H1 (cell line): ENCODE data around the gene ANKS1B. TPM values are rescaled to one million over a fixed set of nuclear protein-coding genes. Genes with fewer than 3 reads are reported as not detected.

ENCODE experiments used
- CTCF ChIA-PET: fragments of 300-600 bp; sonication (Branson Sonifier 250); formaldehyde crosslinking; loops from one replicate; lab custom pipeline; 2021; ENCODE audit not compliant: partially characterized antibody; lab: Charles Lee
- POLR2A ChIA-PET: fragments of 300-600 bp; sonication (Branson Sonifier 250); formaldehyde crosslinking; loops from one replicate; lab custom pipeline; 2021; ENCODE audit warnings: inconsistent platforms; ENCODE audit not compliant: partially characterized antibody; lab: Charles Lee
- DNase-seq, 2 experiments: peaks; one replicate each; pipeline versions ENCODE4 v3.0.0 to v3.0.0-alpha.2; 2010 to 2022; ENCODE audit warnings: low spot score in 2 of 2, low read depth in 1 of 2, mixed read lengths in 1 of 2
- FAIRE-seq: peaks from 2 replicates; lab custom pipeline; 2011; peaks lifted over from hg19 to GRCh38; lab: Jason Lieb, UNC
- H2AFZ ChIP-seq: 2 replicates; pipeline ENCODE4 v1.8.1; 2012; ENCODE audit warnings: low read length, inconsistent platforms
- H2AK5ac ChIP-seq: 2 replicates; pipeline ENCODE4 v1.6.1; 2013; ENCODE audit warnings: low read depth, low read length
- H2BK120ac ChIP-seq: replicated peaks from 2 replicates; pipeline ENCODE3; 2013; ENCODE audit warnings: low read depth, low read length, inconsistent platforms
- H2BK12ac ChIP-seq: 2 replicates; pipeline ENCODE4 v1.6.1; 2013; ENCODE audit warnings: low read depth, low read length
- H2BK15ac ChIP-seq: 2 replicates; pipeline ENCODE4 v1.6.1; 2013; ENCODE audit warnings: low read length
- H2BK20ac ChIP-seq: 2 replicates; pipeline ENCODE4 v1.6.1; 2013; ENCODE audit warnings: low read length
- H2BK5ac ChIP-seq: 2 replicates; pipeline ENCODE4 v1.6.1; 2013; ENCODE audit warnings: low read depth, low read length
- H3K14ac ChIP-seq: 2 replicates; pipeline ENCODE4 v1.6.1; 2013; ENCODE audit warnings: inconsistent platforms; ENCODE audit not compliant: insufficient read length
- H3K18ac ChIP-seq: 2 replicates; pipeline ENCODE4 v1.6.1; 2013; ENCODE audit warnings: low read length; ENCODE audit errors: extremely low read depth
- H3K23ac ChIP-seq: 2 replicates; pipeline ENCODE4 v1.6.1; 2013; ENCODE audit warnings: inconsistent platforms; ENCODE audit not compliant: insufficient read length
- H3K23me2 ChIP-seq: 2 replicates; pipeline ENCODE4 v1.6.1; 2013; ENCODE audit warnings: low read depth, low read length
- H3K27ac ChIP-seq: 2 replicates; pipeline ENCODE4 v1.6.1; 2011; ENCODE audit warnings: low read depth, low read length, inconsistent platforms
- H3K27me3 ChIP-seq, 4 experiments: replicated peaks in 1 of 4; 1 replicate in 1 of 4; 2 replicates in 3 of 4; pipeline versions ENCODE4 v1.6.1 to v1.8.1; 2011 to 2013; ENCODE audit warnings: low read length in 3 of 4, mild to moderate bottlenecking in 3 of 4, inconsistent platforms in 2 of 4, mixed read lengths in 2 of 4, moderate library complexity in 1 of 4; ENCODE audit not compliant: control insufficient read depth in 3 of 4, insufficient read depth in 3 of 4; ENCODE audit errors: extremely low read depth in 1 of 4
- H3K36me3 ChIP-seq, 4 experiments: 2 replicates each; pipeline versions ENCODE4 v1.6.1 to v1.8.1; 2011 to 2013; ENCODE audit warnings: mild to moderate bottlenecking in 4 of 4, low read length in 3 of 4, moderate library complexity in 2 of 4, control low read depth in 1 of 4, inconsistent platforms in 1 of 4; ENCODE audit not compliant: insufficient read depth in 4 of 4, control insufficient read depth in 2 of 4
- H3K4ac ChIP-seq: replicated peaks from 2 replicates; pipeline ENCODE3; 2013; ENCODE audit warnings: low read length, low read depth, mixed read lengths, inconsistent platforms; ENCODE audit not compliant: insufficient read length
- H3K4me1 ChIP-seq, 4 experiments: replicated peaks in 1 of 4; 1 replicate in 1 of 4; 2 replicates in 3 of 4; pipeline versions ENCODE4 v1.6.1 to v1.8.1; 2011 to 2013; ENCODE audit warnings: low read length in 3 of 4, inconsistent platforms in 2 of 4, mixed read lengths in 1 of 4; ENCODE audit not compliant: insufficient read depth in 4 of 4, control insufficient read depth in 3 of 4
- H3K4me2 ChIP-seq, 2 experiments: 2 replicates each; pipeline versions ENCODE4 v1.6.1 to v1.8.1; 2011 to 2013; ENCODE audit warnings: low read depth in 2 of 2, low read length in 2 of 2, control low read depth in 1 of 2, inconsistent platforms in 1 of 2, mild to moderate bottlenecking in 1 of 2; ENCODE audit not compliant: insufficient read depth in 1 of 2
- H3K4me3 ChIP-seq, 4 experiments: fragments of 200-600, 300-600 bp in 1 of 4; sonication (generic), shearing (Covaris generic), sonication (Bioruptor Twin) in 1 of 4; 2 replicates each; pipeline versions ENCODE4 v1.5.1 to v1.8.1; 2011 to 2016; ENCODE audit warnings: low read length in 4 of 4, low read depth in 3 of 4, control low read depth in 2 of 4, inconsistent platforms in 2 of 4, mild to moderate bottlenecking in 2 of 4, mixed read lengths in 1 of 4, moderate library complexity in 1 of 4; ENCODE audit not compliant: insufficient read depth in 2 of 4; ENCODE audit errors: extremely low read depth in 1 of 4
- H3K56ac ChIP-seq: replicated peaks from 2 replicates; pipeline ENCODE3; 2013; ENCODE audit warnings: low read depth, mild to moderate bottlenecking, mixed read lengths, low read length, inconsistent platforms; ENCODE audit not compliant: insufficient read length
- H3K79me1 ChIP-seq: 2 replicates; pipeline ENCODE4 v1.6.1; 2013; ENCODE audit warnings: low read depth, low read length, control low read depth
- H3K79me2 ChIP-seq, 2 experiments: 2 replicates each; pipeline versions ENCODE4 v1.6.1 to v1.8.1; 2012 to 2013; ENCODE audit warnings: low read length in 2 of 2, mild to moderate bottlenecking in 2 of 2, inconsistent platforms in 1 of 2; ENCODE audit not compliant: insufficient read depth in 2 of 2, control insufficient read depth in 1 of 2
- H3K9ac ChIP-seq, 4 experiments: replicated peaks in 1 of 4; 1 replicate in 1 of 4; 2 replicates in 3 of 4; pipeline versions ENCODE4 v1.6.1 to v1.8.1; 2011 to 2013; ENCODE audit warnings: low read depth in 3 of 4, low read length in 3 of 4, control low read depth in 2 of 4, mild to moderate bottlenecking in 2 of 4, moderate library complexity in 2 of 4, inconsistent platforms in 1 of 4; ENCODE audit errors: extremely low read depth in 1 of 4
- H3K9me3 ChIP-seq, 2 experiments: 2 replicates each; pipeline versions ENCODE4 v1.6.1 to v1.8.1; 2012 to 2013; ENCODE audit warnings: mild to moderate bottlenecking in 2 of 2, moderate library complexity in 2 of 2, control low read depth in 1 of 2, inconsistent platforms in 1 of 2, low read depth in 1 of 2, low read length in 1 of 2, mixed read lengths in 1 of 2; ENCODE audit not compliant: insufficient read depth in 2 of 2
- H4K20me1 ChIP-seq, 2 experiments: replicated peaks in 1 of 2; 2 replicates each; pipeline versions ENCODE3 to v1.8.1; 2011 to 2013; ENCODE audit warnings: inconsistent platforms in 2 of 2, low read length in 2 of 2, mild to moderate bottlenecking in 1 of 2; ENCODE audit not compliant: insufficient read depth in 2 of 2, control insufficient read depth in 1 of 2
- H4K5ac ChIP-seq: 2 replicates; pipeline ENCODE4 v1.6.1; 2013; ENCODE audit warnings: low read length, low read depth, mixed read lengths, inconsistent platforms; ENCODE audit not compliant: insufficient read length
- H4K8ac ChIP-seq: 2 replicates; pipeline ENCODE4 v1.8.0; 2013; ENCODE audit warnings: mild to moderate bottlenecking, moderate library complexity, low read length, inconsistent platforms; ENCODE audit not compliant: insufficient read depth; ENCODE audit errors: extremely low read depth
- H4K91ac ChIP-seq: replicated peaks from 2 replicates; pipeline ENCODE3; 2013; ENCODE audit warnings: low read length, mixed read lengths, inconsistent platforms; ENCODE audit not compliant: insufficient read length
- EP300 ChIP-seq, 2 experiments: IDR thresholded peaks; 1 replicate in 1 of 2; 2 replicates in 1 of 2; pipeline ENCODE4 v1.6.1; 2011 to 2012; ENCODE audit warnings: low read depth in 2 of 2, low read length in 2 of 2, mild to moderate bottlenecking in 2 of 2, borderline replicate concordance in 1 of 2, inconsistent platforms in 1 of 2, moderate library complexity in 1 of 2
- FOSL1 ChIP-seq: IDR thresholded peaks from 2 replicates; pipeline ENCODE4 v1.6.1; 2011; ENCODE audit warnings: mild to moderate bottlenecking, low read depth, low read length, moderate library complexity; ENCODE audit not compliant: insufficient read depth
- KDM5A ChIP-seq: fragments of 200-600 bp; IDR thresholded peaks from 2 replicates; pipeline ENCODE4 v1.7.1; 2012; ENCODE audit warnings: mild to moderate bottlenecking, low read length, inconsistent platforms, mixed read lengths
- SIX5 ChIP-seq: IDR thresholded peaks from 2 replicates; pipeline ENCODE4 v1.6.1; 2011; ENCODE audit warnings: mild to moderate bottlenecking, low read depth, low read length
- TBP ChIP-seq: IDR thresholded peaks from 2 replicates; pipeline ENCODE4 v1.6.1; 2011; ENCODE audit warnings: low read depth, low read length, improper control_type of control experiment
- polyA plus RNA-seq, 7 experiments: library from polyadenylated mRNA; depleted of rRNA in 3 of 7; stranded (reverse) in 5 of 7; unstranded in 2 of 7; fragments of >200 nt in 5 of 7; fragments of 200-250 nt in 2 of 7; gene quantifications; 1 replicate in 5 of 7; 2 replicates in 1 of 7; 4 replicates in 1 of 7; pipeline versions ENCODE4 v1.2.1 to v1.2.3, GENCODE V29; 2011 to 2013; ENCODE audit warnings: missing spikeins in 2 of 7, mixed read lengths in 2 of 7
- total RNA-seq: library from RNA; stranded (reverse); fragmentation: NEBNext Ultra II Directional; extraction: Animal tissue kit (Norgen Biotek cat#: 25700); gene quantifications from 2 replicates; pipeline ENCODE4 v1.2.1, GENCODE V29; 2021

The ANKS1B gene
- total and polyA plus RNA-seq, 2 of the 8 experiments (the other 6 are each of a cell fraction or from before 2014, with no cell fraction given): 2.7 to 6.1 TPM

- Histone ChIP-seq H3K23me2 (no peaks in the 10 kb centered on the region), H2BK5ac (no peak overlapping the region), H3K4me2 (no peak overlapping the region), H2BK15ac (no peak overlapping the region), H2BK20ac (no peak overlapping the region), H3K14ac (no peak overlapping the region), H3K79me1 (no peaks in the 10 kb centered on the region), H4K8ac (no peak overlapping the region), H2BK12ac (no peak overlapping the region), H3K4me3 (no peak overlapping the region), H3K9ac (no peak overlapping the region), H2AFZ (no peak overlapping the region), H4K91ac (no peak overlapping the region), H3K18ac (no peak overlapping the region), H4K5ac (no peak overlapping the region), H3K36me3 (no peaks in the 10 kb centered on the region), H3K79me2 (no peaks in the 10 kb centered on the region), H3K56ac (no peak overlapping the region), H3K23ac (no peak overlapping the region), H3K27ac (no peak overlapping the region), H2AK5ac (no peak overlapping the region), H3K4ac (no peak overlapping the region), H2BK120ac (no peak overlapping the region), H3K9me3 (peaks cover 2 to 7% of the 10 kb centered on the region in 2 experiments; a peak in 3 of 4 replicates), H4K20me1 (no peaks in the 10 kb centered on the region), H3K27me3 (no peaks in the 10 kb centered on the region), H3K4me1 (no peaks in the 10 kb centered on the region; a peak in 1 of 7 replicates)
- CTCF ChIA-PET: interaction anchor here (0.7 to 0.9 kb wide), 2 partner anchors 9 to 13 kb away, joined by 3 read pairs; no protein-coding TSS in a partner anchor
- DNase-seq: no peak
- POLR2A ChIA-PET: no interaction called here
- FAIRE-seq: no peak
- TF ChIP-seq EP300 (IDR thresholded peaks at IDR 0.05; ENCODE audit: borderline replicate concordance in 1 of 2, low read depth in 2 of 2, low read length in 2 of 2): no peak
- TF ChIP-seq SIX5: no peak
- TF ChIP-seq TBP: no peak
- no peak for TF ChIP-seq KDM5A
- no peak for TF ChIP-seq FOSL1
Observed at GRCh38 chr12:99036566-99036965, 948.2 kb downstream of the ANKS1B start.
